ENCODE measurements around the gene CACNA1C.

CACNA1C gene

DNA sequence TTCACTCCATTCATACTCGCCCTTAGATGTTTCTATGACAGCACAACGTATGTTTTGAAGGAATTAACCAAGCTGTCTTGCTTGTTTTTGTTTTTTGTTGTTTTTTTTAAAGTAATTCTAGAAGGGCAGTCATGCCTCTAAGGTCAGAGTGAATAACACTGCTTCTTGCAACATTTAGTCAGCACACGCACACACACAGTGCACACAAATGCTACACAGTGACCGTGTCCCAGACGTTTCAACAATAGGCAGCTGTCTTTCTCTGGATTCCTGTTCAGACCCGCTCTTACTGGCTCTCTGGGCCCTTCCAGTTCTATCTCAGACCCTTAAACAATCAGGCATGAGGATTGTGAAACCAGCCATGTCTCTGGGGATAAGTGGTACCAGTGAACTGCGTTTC lies 391.0 kb downstream of the CACNA1C start:
- no peak for DNase-seq

DNA sequence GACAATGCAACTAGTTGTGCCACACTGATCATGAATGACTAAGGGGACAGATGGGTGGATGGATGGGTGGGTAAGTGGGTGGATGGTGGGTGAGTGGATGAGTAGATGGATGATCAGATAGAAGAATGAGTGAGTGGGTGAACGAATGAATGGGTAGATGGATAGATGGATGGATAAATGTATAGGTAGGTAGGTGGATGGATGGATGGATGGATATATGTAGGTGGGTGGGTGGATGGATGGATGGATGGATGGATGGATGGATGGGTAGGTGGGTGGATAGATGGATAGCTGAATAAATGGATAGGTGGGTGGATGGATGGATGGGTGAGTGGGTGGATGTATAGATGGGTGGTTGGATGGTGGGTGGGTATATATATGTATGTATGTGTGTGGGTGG lies 393.2 kb downstream of the CACNA1C start:
- DNase-seq, result no peak

DNA sequence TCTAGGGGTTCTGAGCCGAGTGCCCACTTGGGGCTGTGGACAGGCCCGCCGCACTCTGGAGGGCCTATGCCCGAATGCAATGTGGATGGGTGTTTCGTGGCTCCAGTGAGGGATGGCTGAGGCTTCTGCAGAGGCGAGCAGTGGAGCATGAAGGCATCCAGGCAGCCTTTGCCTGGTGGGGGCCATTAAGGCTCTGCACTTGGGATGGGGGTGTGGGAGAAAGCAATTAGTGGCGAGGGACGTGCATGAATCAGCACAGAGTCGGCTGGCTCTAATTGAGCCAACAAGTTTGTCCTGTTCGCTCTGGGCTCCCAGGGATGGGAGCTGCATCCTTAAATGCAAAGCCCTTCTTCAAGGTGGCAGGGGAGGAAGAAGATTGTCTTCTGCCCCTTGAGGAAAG lies 395.1 kb downstream of the CACNA1C start:
- DNase-seq, result no peak

DNA sequence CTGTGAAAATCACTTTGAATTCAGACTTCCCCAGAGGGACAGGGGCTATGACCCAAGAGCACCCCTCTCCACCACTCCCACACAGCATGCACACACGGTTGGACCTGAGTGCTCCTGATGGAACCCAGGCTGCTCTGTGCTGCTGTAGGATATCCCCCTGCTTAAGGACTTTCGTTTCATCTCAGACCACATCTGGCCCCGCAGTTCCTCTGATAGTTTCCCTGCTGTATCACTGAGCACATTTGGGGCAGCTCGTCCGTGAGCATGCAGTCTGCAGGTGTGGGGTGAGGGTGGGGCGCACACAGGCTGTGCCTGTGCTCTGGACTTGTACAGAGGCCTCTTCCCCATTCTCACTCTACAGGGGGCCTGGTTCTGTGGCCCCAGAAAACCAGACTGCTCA lies 396.8 kb downstream of the CACNA1C start:
- DNase-seq, result no peak

DNA sequence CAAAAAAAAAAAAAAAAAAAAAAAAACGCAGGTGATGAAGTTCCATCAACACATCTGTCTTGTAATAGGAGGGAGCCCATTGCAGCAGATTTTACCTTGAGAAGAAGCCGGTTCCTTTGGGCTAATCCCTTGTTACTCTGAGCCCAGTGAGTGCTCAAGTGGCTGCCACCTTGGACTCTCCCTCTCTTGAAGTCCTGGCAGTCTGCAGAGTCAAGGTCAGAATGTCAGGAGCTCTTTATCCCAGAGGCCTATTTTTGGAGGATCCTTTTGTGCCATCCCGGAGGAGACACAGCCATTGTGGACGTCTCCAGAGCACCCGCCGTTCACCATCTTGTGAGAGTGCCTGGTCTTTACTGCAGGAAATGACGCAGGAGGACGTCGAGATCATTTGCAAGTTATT lies 397.8 kb downstream of the CACNA1C start:
- DNase-seq, result no peak

DNA sequence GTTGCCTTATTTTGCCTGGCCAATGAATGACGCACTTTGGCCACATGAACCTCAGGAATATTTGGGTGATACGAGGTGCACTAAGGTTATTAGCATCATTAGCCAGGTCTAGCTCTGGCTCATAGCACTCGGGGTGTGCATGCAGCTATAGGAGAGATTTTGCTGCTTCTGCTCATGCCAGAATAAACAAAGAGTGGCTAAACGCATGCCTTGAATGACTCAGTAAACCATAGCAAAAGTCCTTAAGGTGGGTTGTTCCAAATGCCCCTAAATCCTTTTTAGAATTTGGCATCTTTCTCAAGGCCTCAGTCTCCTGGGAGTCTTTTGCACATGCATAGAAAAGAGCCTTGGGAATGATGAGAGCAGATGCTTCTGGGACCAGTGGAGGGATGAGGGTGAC lies 398.2 kb downstream of the CACNA1C start:
- no peak for DNase-seq

DNA sequence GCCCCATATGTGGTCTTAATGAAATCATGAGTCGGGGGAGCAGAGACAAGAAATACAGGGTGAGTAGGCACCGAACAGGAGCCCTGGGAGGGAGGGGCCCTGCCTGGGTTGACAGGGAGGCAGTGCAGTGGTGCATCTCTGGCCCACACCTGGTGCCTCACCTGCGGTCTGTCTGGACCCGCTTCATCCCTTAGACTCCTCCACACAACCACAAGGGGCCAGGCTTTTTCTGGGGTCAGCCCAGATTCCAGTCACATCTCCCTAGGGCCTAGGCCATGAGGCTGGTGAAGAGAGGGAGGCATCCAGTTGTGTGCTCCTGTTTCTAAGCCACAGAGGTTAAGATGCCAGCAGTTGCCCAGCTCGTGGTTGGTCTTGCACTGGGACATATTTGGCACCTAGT lies 398.7 kb downstream of the CACNA1C start:
- no peak for DNase-seq

DNA sequence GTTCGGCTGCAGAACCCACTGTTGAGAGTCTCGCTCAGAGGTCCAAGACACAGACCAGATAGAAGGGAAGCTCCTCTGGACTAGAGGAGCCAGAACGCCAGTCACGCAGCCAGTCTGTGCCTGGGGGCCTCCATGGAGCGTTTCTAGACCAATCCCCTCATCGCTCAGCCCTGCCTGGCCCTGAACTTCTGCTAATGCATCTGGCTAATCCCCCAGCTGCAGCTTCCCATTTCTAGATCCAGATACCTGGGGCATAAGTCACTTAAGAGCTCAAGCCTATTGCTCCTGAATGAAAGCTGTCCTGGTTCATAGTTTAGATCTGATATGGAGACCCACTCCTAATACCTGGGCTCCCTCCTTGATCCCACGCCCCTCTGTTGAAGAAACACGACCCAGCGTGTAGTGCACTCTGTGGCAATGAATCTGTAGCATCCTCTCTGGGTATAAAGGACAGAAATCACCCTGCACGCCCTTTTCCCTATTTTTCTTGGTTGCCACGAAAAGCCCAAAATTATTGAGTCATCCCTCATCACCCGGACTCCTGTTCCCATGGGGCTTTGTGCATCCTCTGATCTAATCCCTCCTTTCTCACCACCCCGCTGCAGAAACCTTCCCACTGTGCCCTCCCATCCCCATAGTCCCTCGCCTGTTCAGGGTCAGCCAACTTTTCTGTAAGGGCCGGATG lies 400.4 kb downstream of the CACNA1C start:
- no peak for DNase-seq

DNA sequence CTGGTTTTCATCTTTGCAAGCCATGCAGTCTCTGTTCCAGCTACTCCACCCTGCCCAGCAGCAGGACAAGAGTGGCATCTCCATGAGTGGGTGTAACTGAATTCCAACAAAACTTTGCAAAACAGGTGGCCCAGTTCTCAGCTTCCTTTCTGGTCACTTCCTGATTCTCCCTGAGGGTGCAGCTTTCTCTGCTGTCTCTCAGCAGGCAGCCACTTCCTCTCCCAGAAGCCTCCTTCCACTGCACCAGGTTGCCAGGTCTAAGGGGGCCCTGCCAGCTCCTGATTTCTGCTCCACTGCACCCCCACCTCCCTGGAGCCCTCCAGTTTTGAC lies 400.9 kb downstream of the CACNA1C start:
- no peak for DNase-seq

DNA sequence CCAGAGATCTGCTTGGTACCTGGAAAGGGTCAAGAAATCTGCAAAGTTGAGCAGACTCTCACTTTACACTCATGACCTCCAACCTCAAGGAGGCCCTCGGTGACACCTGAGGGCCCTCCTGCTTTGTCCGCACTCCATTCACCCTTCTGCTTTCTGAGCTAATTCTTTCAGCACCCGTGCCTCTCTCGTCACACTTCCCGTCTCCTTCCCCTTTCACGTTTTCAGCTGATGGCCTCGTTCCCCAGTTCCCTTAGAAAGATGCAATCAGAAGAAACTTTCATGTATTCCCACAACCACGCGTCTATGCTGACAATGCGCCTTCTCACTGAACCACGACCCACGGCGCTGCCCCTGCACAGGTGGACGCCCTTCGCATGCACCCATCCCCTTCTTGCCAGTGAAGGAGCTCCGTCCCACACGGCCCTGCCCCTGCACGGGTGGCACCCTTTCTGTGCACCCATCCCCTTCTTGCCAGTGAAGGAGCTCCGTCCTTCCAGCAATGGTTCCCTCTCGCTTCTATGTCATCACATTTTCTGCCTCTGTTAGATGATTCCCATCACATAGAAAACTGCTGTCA lies 401.9 kb downstream of the CACNA1C start:
- DNase-seq, result no peak

DNA sequence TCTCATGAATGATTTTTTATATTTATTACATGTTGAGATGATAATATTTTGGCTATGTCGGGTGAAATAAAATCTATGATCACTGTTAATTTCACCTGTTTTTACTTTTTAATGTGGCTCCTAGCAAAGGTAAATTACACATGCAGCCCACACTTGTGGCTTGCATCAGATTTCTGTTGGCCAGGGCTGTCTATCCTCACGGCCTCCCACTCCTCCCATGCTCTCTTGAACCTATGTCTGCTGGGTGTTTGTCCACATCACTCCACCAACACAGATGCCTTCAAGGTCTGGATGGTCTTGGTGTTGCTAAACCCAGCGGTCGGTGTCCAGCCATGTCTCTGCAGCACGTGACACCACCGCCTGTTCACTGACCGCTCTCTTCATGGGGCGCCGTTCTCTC lies 402.6 kb downstream of the CACNA1C start:
- no peak for DNase-seq

DNA sequence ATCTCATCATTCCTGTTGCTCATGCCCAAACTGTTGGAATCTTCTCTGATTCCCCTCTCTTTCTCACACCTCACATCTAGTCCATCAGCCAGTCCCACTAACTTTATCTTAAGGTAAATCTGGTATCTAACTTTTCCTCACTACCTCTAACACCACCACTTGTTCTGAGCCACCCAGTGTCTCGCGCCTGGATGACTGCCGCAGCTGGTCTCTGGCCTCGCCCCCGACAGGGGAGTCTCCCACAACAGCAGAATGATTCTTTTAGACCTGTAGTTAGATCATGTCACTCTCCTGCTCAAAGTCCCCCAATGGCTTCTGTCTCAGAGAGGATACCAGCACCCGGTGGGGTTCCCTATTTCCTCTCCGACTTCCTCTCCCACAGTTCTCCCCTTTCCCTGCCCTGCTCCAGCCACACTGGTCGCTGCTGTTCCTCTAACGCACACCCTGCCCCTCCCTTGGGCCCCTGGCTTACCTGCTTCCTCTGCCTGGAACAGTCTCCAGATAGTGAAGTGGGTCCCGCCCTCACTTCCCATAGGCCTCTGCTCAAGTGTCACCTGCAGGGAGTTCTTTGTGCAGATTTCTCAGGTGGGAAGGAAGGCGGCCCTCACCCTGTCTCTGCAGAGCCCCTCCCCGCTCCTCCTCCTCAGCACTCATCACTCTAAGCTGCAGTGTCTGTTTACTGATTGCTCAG lies 403.5 kb downstream of the CACNA1C start:
- DNase-seq, result no peak

DNA sequence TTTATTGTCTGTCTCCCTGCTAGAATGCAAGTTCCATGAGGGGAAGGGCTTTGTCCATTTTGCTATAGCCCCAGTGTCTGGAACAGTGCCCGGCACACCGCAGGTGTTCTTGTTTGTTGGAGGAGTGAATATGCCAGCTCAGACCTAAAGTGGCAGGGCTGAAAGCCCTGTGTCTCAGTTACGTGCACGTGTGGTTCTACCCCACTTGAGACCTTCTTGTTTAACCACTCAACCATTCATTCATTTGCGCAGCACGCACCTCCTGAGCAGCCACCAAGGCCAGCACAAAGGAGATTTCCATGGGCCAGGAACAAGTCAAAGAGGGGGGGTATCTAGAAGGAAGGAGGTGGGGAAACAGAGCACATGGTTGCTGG lies 404.0 kb downstream of the CACNA1C start:
- no peak for DNase-seq

DNA sequence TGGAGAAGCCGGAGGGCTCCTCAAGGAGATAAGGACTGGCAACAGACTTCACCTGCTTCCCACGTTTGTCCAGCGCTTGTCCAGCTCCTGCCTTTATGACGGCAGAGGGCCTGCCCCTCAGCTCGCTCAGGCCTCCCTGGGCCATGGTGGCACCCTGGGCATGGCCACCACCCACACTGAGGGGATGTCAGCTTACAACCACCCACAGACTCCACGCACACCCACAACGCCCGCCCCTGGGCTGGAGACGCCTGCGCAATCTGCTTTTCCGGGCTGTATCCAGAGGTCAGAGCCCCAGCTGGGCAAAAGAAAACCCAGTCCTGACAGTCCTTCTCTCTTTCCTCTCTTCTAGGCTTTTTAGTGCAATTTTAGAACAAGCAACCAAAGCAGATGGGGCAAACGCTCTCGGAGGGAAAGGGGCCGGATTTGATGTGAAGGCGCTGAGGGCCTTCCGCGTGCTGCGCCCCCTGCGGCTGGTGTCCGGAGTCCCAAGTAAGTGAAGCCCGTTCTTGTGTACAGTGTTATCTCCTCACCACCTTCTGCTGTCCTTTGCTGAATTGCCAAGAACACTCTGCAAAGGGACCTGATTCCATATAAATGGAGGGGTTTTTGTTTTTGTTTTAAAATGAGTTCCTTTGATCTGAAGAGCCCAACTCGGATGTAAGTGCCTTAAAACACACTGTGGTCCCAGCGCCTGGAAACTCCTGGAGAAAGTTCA lies 404.6 kb downstream of the CACNA1C start:
- no peak for DNase-seq

DNA sequence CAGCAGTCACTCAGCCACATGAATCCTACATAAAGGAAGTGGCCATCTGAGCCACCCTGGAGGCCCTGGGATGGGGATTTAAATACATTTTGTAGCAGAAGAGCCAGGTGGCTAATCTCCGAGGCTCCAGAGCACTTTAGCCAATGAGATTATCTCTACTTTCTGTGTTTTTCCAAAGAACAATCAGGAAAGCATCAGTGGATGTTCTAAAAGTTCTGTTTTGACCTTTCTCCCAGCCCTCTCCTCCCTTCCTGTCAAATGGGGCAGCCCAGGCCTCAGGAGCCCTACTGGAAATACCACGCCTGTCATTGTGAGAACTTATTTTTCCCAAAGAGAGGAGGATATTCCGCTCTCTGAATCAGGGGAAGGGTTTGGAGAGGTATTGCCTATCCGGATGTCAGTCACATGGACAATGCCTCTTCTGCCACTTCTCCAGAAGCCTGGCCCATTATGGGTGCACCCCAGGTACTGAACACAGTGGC lies 405.2 kb downstream of the CACNA1C start:
- DNase-seq, result no peak

DNA sequence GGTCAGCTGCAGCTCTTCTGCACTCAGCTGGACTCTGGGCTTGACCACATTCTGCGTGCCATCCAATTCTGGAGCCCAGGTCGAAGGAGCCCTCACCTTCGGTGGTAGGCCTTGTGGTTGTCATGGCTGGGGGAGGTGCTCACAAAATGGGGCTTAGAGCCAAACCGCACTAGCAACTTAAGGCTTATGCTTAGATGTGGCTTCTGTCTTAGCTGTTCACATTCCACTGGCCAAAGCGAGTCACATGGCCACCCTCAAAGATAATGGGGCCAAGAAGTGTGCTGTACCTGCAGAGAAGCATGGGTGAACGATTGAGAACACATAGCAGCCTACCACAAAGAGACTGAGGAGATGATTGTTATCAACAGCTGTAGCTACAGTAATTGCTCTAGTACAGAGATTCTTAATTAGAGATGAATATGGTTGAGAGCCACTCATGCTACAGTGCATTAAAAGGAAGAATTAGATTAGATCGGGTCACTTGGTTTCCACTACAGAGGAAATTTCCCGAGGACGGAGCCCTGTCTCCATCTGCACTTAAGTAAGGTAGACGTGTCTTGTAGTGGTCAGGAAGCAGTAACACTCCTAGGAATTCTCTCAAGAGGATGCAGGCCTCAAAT lies 407.4 kb downstream of the CACNA1C start:
- DNase-seq, result no peak

DNA sequence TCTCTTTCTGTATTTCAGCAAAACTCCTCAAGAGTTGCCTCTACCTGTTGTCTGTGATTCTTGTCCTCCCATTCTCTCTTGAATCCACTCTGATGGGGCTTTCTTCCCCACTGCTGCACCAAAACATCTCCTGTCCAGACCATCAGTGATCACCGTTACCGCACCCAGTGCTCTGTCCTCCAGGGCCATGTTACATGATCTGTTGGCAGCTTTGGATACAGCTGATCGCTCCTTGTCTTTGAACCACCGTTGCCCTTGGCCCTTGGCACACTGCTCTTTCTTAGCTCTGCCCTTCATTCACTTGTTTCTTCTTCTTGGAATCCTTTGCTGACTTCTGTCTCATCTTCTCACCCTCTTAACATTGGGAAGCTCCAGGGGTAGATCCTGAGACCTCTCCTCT lies 408.3 kb downstream of the CACNA1C start:
- no peak for DNase-seq

DNA sequence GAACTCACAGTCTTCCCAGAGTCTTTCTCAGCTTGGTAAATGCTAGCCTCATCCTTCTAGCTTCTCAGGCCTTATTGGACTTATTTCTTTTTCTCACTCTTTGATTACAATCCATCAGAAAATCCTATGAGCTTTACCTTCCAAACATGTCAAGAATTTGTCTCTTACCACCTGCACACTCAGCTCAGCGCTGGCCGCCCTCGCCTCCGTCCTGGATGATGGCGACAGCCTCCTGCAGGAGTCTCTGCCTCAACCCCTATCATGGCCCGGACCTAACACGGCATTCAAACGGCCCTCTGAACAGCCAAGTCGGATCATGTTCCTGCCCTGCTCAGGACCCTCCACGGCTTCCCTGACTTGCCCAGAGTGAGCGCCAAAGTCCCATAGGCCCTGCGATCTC lies 408.9 kb downstream of the CACNA1C start:
- no peak for DNase-seq

DNA sequence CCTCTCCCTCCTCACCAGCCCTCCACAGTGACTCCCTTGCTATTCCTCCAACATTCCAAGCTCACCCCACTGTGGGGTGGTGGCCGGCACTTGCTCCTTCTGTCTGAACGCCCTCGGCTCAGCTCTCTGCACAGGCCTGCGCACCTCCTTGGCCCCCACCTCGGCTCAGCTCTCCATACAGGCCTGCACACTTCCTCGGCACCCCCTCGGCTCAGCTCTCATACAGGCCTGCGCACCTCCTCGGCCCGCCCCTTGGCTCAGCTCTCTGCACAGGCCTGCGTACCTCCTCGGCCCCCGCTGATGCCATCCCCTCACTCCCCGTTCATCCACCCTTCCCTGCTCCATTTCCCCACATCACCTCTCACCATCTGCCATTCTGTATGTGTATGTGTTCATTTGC lies 409.3 kb downstream of the CACNA1C start:
- no peak for DNase-seq

DNA sequence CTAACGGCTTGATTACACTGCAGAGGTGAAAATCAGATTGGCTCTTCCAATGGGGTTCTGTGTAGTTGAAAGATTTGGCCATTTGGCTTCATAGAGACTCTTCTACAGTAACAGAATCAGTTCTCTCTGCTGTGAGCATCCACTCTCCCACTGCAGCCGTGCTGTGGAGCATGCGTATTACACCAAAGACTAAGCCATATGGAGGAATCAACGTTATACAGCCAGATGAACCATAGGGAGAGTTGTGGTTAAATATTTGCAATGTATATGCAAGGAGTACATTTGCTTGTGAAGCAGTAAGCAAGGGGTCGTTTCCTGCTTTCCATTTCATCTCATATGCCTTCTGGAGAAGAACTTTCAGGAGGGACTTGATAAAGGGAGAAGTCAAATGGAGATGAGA lies 410.9 kb downstream of the CACNA1C start:
- no peak for DNase-seq

DNA sequence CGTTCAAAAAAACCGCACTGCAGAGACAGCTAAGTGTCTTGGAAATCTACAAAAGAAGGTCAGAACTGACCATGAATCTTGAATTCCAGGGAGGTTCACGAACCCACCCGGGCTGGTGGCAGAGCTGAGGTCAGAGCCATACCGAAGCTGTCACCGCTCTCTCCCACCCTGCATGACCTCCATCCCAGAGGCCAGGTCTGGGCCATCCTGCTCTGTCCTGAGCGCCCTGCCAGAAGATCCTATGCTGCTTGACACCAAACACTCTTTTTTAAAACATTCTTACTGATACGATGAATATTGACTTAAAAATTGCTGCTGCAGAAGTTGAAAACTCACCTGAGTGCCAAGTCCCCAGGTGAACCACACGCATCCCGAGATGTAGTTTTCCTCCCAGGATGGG lies 412.9 kb downstream of the CACNA1C start:
- no peak for DNase-seq

DNA sequence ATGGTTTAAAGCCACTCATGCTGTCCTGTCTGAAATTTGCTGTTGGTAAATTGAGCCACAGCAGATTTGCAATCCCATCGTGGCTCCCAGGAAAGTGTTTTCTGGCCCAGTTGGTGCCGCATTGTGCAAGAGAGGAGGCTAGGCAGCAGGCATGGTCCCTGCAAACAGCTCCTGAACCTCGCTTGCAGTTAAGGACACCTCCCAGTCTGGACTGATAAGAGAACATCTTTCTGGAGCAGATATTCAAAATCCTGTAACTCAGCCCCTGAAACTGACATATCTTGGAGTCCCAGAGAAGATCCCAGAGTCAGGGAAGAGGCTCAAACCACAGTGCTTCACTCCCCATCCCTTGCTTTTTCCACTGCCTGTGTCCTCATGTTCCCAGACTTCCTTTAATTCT lies 413.4 kb downstream of the CACNA1C start:
- DNase-seq, result no peak

DNA sequence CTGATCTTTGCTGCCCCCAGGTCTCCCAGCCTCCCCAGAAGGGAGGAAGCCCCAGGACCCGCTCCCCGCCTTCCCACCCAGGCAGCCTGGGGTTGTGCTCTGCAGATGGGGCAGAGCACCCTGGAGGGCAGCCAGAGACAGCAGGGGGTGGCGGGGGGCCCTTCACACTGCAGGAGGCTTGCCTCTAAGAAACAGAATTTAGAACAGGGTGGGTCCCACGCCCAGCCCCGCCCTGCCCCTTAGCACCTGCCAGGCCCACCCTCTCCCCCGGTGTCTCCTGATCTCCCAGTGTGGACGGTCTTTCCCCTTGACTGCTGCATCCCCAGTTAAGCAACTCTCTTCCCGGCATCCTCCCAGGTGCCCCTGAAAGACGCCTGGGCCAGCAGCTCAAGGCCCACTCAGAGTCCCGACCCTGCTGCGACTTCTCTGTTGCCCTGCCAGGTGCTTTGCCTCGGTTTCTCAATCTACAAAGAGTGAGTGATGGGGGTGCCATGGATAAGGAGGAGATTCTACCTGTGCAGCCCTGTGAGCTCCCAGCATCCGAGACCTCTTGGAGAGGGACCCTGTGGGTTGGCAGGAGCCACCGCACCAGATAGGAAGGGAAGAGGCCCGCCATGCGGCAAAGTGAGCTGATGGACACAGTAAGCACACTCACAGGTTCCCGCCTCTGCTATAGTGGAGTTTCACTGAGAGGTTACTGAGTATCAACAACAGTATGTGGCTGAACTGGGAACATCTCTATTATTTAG lies 414.8 kb downstream of the CACNA1C start:
- no peak for DNase-seq
